B cell (primary cell): Measurements from ENCODE around the gene IQCK.

Source experiments
- EZH2 ChIP-seq: IDR thresholded peaks from 2 replicates; pipeline ENCODE4 v1.6.1; 2012; ENCODE audit warnings: borderline replicate concordance, low read depth, mild to moderate bottlenecking, moderate library complexity, low read length; ENCODE audit not compliant: insufficient read depth, poor library complexity, severe bottlenecking
- TF ChIP-seq, protein P1 (sequence below): fragments of 200-600 bp; IDR thresholded peaks from one replicate; pipeline ENCODE4 v1.8.0; 2022; ENCODE audit warnings: antibody characterized with exemption, mild to moderate bottlenecking

DNA sequence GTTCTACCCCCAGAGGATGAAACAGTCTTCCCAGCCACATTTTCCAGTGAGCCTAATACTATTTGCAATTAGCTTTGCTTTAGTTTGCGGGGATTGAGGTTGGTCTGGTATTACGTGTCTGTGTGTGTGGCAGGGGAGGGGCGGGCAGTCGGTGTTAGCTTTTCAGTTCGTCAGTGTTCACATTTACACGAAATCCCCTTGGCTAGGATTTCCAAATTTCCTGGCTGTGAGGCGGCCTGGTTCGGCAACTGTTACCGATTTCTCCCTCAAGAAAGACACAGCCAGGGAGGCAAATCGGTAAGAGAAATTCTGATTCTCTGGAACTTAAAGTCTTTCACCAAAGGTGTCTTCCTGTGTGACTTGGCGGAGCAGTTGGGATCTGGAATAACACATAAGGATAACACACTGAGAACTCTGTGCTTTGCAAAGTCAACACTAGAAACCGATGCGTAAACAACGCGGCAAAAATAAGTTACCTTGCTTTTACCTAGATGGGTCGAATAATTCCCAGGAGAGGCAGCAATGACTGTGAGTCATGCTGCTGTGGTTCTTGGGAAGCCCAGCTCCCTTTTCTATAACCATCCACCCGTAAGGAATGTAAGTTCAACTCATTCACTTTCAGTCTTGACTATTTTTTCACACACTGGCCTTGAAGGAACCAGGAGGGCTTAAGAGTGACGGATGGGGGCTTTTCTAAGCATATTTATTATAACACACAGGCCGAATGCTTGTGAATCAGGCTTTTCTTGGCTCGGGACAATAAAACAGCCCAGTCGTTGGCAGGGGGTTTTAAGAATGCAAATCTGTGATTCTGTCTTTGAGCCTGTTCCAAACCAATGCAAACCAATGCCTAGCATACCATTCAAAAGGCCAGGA is 142.3 kb downstream of the IQCK start:
- TF ChIP-seq, protein P1, sequence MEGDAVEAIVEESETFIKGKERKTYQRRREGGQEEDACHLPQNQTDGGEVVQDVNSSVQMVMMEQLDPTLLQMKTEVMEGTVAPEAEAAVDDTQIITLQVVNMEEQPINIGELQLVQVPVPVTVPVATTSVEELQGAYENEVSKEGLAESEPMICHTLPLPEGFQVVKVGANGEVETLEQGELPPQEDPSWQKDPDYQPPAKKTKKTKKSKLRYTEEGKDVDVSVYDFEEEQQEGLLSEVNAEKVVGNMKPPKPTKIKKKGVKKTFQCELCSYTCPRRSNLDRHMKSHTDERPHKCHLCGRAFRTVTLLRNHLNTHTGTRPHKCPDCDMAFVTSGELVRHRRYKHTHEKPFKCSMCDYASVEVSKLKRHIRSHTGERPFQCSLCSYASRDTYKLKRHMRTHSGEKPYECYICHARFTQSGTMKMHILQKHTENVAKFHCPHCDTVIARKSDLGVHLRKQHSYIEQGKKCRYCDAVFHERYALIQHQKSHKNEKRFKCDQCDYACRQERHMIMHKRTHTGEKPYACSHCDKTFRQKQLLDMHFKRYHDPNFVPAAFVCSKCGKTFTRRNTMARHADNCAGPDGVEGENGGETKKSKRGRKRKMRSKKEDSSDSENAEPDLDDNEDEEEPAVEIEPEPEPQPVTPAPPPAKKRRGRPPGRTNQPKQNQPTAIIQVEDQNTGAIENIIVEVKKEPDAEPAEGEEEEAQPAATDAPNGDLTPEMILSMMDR, result no peak
- no peak for TF ChIP-seq EZH2
